Measurements from ENCODE around the gene ENKD1. TPM values are rescaled to one million over a fixed set of nuclear protein-coding genes. Genes with fewer than 3 reads are reported as not detected.

Gene ENKD1, protein sequence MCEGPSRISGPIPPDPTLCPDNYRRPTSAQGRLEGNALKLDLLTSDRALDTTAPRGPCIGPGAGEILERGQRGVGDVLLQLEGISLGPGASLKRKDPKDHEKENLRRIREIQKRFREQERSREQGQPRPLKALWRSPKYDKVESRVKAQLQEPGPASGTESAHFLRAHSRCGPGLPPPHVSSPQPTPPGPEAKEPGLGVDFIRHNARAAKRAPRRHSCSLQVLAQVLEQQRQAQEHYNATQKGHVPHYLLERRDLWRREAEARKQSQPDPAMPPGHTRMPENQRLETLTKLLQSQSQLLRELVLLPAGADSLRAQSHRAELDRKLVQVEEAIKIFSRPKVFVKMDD
- 10 to 100 TPM; 14.5 to 21.2 (median 17.5) TPM for total RNA-seq

DNA sequence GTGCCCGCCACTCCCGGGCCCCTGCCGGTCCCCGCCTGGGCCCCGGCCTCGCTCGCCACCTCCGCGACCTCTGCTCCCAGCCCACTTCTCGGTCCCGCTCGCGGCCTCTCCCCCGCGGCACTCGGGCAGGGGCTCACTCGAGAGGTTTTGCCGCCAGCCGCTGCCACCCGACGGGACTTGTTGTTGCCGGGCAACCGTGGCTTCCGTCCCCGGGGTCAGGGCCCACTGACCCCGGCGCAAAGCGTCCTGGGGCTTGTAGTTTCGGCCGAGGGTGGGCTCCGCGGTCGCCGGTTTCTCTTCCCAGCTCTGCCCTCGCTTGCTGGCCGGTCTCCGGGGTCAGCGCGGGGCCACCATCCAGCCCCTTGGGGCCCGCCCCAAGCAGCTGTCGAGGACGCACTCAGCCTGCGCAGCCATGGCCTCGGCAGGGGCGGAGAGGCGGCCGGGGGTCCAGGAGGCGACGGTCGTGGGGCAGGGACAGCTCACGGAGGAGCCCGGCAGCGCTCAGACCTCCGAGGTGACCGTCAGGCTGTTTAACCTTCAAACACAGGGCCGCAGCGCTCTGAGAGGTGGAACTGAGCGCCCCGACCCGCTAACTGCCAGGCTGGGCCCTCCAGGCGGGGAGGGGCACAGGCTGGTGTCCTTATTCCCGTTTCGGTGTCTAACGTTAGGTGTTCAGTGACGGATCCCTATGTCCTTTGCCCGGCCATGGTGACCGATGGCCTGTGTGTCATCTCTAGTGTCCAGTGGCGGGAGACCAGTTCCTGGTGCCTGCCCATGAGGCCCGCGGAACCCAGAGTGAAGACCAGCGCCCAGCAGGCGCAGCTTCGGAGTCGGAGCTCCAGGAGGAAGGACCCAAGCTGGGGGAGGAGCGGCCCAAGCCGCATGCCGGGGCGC lies at the start of gene ENKD1, which contains the start of gene C16orf86:
Gene ENKD1 (minus strand): TSS at position 192 of the 894 bp plus-strand sequence. CDS start 308 bp downstream, outside the sequence.
Gene C16orf86 (plus strand): TSS at position 256 of the 894 bp plus-strand sequence. CDS start 157 bp downstream, at position 413.
- DNase-seq (ENCODE audit: low spot score in 2 of 2), result peak; percentile 71 to 97
- intact Hi-C loops (cut with DNase I; ENCODE audit: low total_unique reads), result no loop called here
- no peak for TF ChIP-seq POLR2A (IDR thresholded peaks at IDR 0.05)
- TF ChIP-seq, protein P1, sequence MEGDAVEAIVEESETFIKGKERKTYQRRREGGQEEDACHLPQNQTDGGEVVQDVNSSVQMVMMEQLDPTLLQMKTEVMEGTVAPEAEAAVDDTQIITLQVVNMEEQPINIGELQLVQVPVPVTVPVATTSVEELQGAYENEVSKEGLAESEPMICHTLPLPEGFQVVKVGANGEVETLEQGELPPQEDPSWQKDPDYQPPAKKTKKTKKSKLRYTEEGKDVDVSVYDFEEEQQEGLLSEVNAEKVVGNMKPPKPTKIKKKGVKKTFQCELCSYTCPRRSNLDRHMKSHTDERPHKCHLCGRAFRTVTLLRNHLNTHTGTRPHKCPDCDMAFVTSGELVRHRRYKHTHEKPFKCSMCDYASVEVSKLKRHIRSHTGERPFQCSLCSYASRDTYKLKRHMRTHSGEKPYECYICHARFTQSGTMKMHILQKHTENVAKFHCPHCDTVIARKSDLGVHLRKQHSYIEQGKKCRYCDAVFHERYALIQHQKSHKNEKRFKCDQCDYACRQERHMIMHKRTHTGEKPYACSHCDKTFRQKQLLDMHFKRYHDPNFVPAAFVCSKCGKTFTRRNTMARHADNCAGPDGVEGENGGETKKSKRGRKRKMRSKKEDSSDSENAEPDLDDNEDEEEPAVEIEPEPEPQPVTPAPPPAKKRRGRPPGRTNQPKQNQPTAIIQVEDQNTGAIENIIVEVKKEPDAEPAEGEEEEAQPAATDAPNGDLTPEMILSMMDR (IDR thresholded peaks at IDR 0.05), result no peak
- peak within 1 kb of the TSS; percentile 60 for H3K4me3 ChIP-seq (ENCODE audit: low read depth, poor library complexity, severe bottlenecking)
- whole genome bisulfite sequencing, 2 donors, result 3 to 7% methylated on average over 20 to 56 of the region's 78 CpGs

GRCh38 chr16:67716097-67716496 lies 49.5 kb upstream of the ENKD1 start:
- intact Hi-C loops (cut with DNase I; ENCODE audit: low total_unique reads), result no loop called here
- no peak overlapping the region for H3K4me3 ChIP-seq (ENCODE audit: low read depth, poor library complexity, severe bottlenecking)
- no peak for DNase-seq (ENCODE audit: low spot score in 2 of 2)
- TF ChIP-seq POLR2A (IDR thresholded peaks at IDR 0.05), result no peak
- 93 to 95% methylated on average over 2 of the region's 2 CpGs for WGBS, 2 donors

DNA sequence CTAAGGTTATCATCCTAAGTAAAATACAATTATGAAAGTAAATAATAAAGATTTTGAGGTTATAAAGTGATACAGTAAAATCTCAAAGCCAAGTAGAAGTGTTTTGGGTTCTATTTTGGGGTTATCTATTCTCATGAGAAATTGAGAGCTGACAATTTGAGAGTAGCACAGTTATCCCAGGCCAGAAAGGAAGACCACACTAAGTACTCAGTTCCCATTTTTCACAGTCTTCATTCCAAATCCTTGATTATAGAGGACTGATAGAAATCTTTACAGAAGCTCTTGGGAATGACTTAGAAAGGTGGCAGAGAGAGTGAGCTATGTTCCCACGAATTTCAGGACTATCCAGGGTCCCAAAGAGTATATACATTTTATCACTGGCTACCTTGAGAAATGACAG lies 48.0 kb upstream of the ENKD1 start:
- H3K4me3 ChIP-seq (ENCODE audit: low read depth, poor library complexity, severe bottlenecking), result no peak overlapping the region
- TF ChIP-seq, protein P1 (IDR thresholded peaks at IDR 0.05), result no peak
- TF ChIP-seq POLR2A (IDR thresholded peaks at IDR 0.05), result no peak
- intact Hi-C loops (cut with DNase I; ENCODE audit: low total_unique reads), result no loop called here
- DNase-seq (ENCODE audit: low spot score in 2 of 2), result no peak
- 67 to 81% methylated on average over 1 of the region's 1 CpG for WGBS, 2 donors

GRCh38 chr16:67713647-67714273 lies 47.2 kb upstream of the ENKD1 start:
- no peak for DNase-seq (ENCODE audit: low spot score in 2 of 2)
- intact Hi-C loops (cut with DNase I; ENCODE audit: low total_unique reads), result no loop called here
- 79 to 88% methylated on average over 5 of the region's 5 CpGs for WGBS, 2 donors
- TF ChIP-seq POLR2A (IDR thresholded peaks at IDR 0.05), result no peak
- TF ChIP-seq, protein P1 (IDR thresholded peaks at IDR 0.05), result no peak
- H3K4me3 ChIP-seq (ENCODE audit: low read depth, poor library complexity, severe bottlenecking), result no peak overlapping the region

DNA sequence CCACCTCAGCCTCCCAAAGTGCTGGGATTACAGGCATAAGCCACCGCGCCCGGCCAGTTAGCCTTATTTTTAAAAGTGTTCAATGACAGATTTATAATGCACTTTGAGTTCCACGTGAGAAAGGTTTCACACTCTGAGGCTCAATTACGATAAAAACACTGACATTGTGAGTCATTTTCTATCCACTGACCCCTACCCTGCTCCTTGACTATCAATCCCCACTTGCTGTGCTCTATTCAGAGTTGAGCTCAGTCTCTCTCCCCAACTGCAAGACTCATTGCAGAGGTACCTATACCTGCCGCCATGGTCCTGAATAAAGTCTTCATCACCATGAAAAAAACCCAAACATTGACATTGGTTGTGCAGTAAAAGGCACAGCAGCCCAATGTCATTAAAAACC lies 44.1 kb upstream of the ENKD1 start:
- TF ChIP-seq POLR2A (IDR thresholded peaks at IDR 0.05), result no peak
- TF ChIP-seq, protein P1 (IDR thresholded peaks at IDR 0.05), result no peak
- WGBS, 2 donors, result 89 to 93% methylated on average over 6 of the region's 6 CpGs
- intact Hi-C loops (cut with DNase I; ENCODE audit: low total_unique reads), result no loop called here

More for the DNA sequence above, 44.1 kb upstream of the ENKD1 start:
- no peak for DNase-seq (ENCODE audit: low spot score in 2 of 2)
- H3K4me3 ChIP-seq (ENCODE audit: low read depth, poor library complexity, severe bottlenecking), result no peak overlapping the region

Data from lower leg skin (tissue), 4 donors.